HG03442 (cell line): ENCODE results near the gene RAB6A.

Experiments used
- ATAC-seq: cut with Tn5 transposase; IDR thresholded peaks from one replicate; pipeline ENCODE4 v1.9.1; 2021; ENCODE audit warnings: mild to moderate bottlenecking, moderate library complexity; ENCODE audit not compliant: unreplicated experiment

Gene RAB6A

GRCh38 chr11:73633999-73634398 is 126.9 kb downstream of the RAB6A start:
- ATAC-seq = no peak

GRCh38 chr11:73632996-73633395 is 127.9 kb downstream of the RAB6A start:
- ATAC-seq = no peak

GRCh38 chr11:73629907-73630306 is 131.0 kb downstream of the RAB6A start:
- ATAC-seq = no peak

- no peak for ATAC-seq
Observed at GRCh38 chr11:73625696-73626318, 135.1 kb downstream of the RAB6A start.
